Muscle of leg (tissue), 11 donors: ENCODE results near the gene MMP28. TPM values are rescaled to one million over a fixed set of nuclear protein-coding genes. Genes with fewer than 3 reads are reported as not detected.
A peak's percentile ranks its signal among the peaks of the same experiment; 100 is the strongest.

Experiments used
- DNase-seq: peaks from one replicate; pipeline ENCODE4 v3.0.0; 2013
- H3K27ac ChIP-seq: one replicate; pipeline ENCODE4 v1.5.1; 2013; ENCODE audit warnings: mild to moderate bottlenecking, low read length, control low read depth
- H3K27me3 ChIP-seq: one replicate; pipeline ENCODE4 v1.6.1; 2013; ENCODE audit warnings: low read length; ENCODE audit not compliant: control insufficient read depth, insufficient read depth
- H3K36me3 ChIP-seq: one replicate; pipeline ENCODE4 v1.6.1; 2013; ENCODE audit warnings: low read length; ENCODE audit not compliant: control insufficient read depth, insufficient read depth
- H3K4me1 ChIP-seq: one replicate; pipeline ENCODE4 v1.6.1; 2013; ENCODE audit warnings: low read length; ENCODE audit not compliant: control insufficient read depth, insufficient read depth
- H3K4me3 ChIP-seq: one replicate; pipeline ENCODE4 v1.5.1; 2013; ENCODE audit warnings: low read length, control low read depth
- H3K9me3 ChIP-seq: replicated peaks from 2 replicates; pipeline ENCODE4 v1.6.1; 2013; ENCODE audit warnings: low read depth, low read length; ENCODE audit not compliant: control insufficient read depth
- WGBS: methylation state at CpG from one replicate; pipeline ENCODE4 v1.1.5; 2013; ENCODE audit warnings: missing lambda C conversion rate; ENCODE audit not compliant: insufficient coverage; 5-methylcytosine and 5-hydroxymethylcytosine counted together
- polyA plus RNA-seq, 8 donors: library from polyadenylated mRNA; unstranded; fragments of 120-200 nt; gene quantifications; one replicate each; pipeline versions ENCODE4 v1.2.1 to v1.2.3, GENCODE V29; 2013; ENCODE audit warnings: inconsistent platforms in 1 of 8, low replicate concordance in 1 of 8; ENCODE audit not compliant: insufficient read length in 8 of 8, insufficient read depth in 1 of 8
- total RNA-seq: library from RNA; stranded (reverse); fragments of 120-200 nt; gene quantifications from one replicate; pipeline ENCODE4 v1.2.4, GENCODE V29; 2013

MMP28 gene
- total and polyA plus RNA-seq, 9 donors, result 1.9 to 4.3 (median 3.5) TPM

- H3K4me3 ChIP-seq, result no peak overlapping the region
- H3K27ac ChIP-seq, result no peak overlapping the region
- no peak for DNase-seq
- H3K4me1 ChIP-seq, result peaks cover 34% of the 10 kb centered on the region
- no peaks in the 10 kb centered on the region for H3K27me3 ChIP-seq
- whole genome bisulfite sequencing, result 58% methylated on average over 3 of the region's 5 CpGs
- H3K9me3 ChIP-seq, result no peaks in the 10 kb centered on the region
- peaks cover 34% of the 10 kb centered on the region for H3K36me3 ChIP-seq
Observed at GRCh38 chr17:35727635-35728034, 67.8 kb downstream of the MMP28 start.

GRCh38 chr17:35726953-35727460 is 68.4 kb downstream of the MMP28 start:
- peaks cover 34% of the 10 kb centered on the region for H3K36me3 ChIP-seq
- H3K27ac ChIP-seq, result no peak overlapping the region
- 20% methylated on average over 4 of the region's 5 CpGs for WGBS
- no peak for DNase-seq
- no peaks in the 10 kb centered on the region for H3K27me3 ChIP-seq
- peaks cover 32% of the 10 kb centered on the region for H3K4me1 ChIP-seq
- H3K9me3 ChIP-seq, result no peaks in the 10 kb centered on the region
- H3K4me3 ChIP-seq, result no peak overlapping the region

DNA sequence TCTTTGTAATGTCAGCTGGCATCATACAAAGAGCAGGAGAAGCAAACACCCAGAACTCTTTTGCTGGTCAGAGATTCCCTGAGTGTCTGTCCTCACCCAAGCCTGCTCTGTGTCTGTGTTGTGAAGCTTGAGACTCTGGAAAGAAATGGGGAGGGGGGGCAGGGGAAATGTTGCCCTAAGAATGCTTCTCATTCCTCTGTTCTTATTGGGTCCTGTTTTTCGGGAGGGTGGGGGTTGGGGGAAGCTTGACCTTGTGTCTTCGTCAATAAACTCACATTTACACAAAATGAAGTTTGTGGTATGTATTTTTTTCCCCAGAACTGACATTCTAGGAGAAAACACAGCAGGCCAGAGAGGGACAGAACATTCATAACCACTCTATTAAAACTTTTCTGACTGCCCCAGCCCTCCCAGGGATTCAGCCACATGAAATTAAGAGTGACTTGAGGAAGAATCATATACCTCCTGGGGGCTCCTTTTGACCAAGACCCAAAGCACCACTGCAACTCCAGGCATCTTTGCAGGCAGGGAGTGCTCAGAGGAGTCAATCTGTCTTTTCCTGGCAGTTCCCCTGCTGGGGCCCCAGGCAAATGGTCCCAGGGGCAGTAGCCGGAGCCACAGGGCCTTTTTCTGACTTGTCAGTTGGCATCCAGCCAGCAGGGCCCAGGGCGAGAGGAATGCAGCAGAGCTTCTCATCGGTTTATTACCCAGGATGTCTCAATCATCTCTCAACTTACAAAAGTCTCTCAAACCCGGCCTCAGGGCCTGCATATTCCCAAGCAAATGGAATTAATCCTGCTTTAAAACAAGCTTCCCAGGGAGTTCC is 69.1 kb downstream of the MMP28 start:
- H3K36me3 ChIP-seq, result peaks cover 35% of the 10 kb centered on the region

DNA sequence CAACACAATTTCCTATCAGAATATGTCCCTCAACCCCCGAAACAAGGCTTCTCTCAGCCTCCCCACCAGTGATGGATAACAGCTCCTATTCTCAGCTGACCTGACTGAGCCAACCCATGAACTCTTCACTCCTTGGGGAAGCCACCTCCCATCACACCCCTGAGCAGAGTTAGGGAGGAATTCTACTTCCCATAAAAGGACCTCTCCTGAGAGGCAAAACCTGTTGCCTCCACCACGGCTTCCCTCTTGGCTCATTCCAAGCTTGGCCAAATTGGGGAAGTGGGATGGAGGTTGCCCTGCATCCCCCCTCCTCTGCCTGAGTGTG is 69.7 kb downstream of the MMP28 start:
- peaks cover 38% of the 10 kb centered on the region for H3K36me3 ChIP-seq
- H3K4me3 ChIP-seq, result no peak overlapping the region
- no peaks in the 10 kb centered on the region for H3K27me3 ChIP-seq
- H3K9me3 ChIP-seq, result no peaks in the 10 kb centered on the region
- peaks cover 26% of the 10 kb centered on the region for H3K4me1 ChIP-seq
- H3K27ac ChIP-seq, result no peak overlapping the region
- no peak for DNase-seq
- WGBS, result 60% methylated on average over 1 of the region's 2 CpGs

More for the DNA sequence above, 69.1 kb downstream of the MMP28 start:
- H3K9me3 ChIP-seq, result no peaks in the 10 kb centered on the region
- H3K4me1 ChIP-seq, result peaks cover 32% of the 10 kb centered on the region
- H3K27me3 ChIP-seq, result no peaks in the 10 kb centered on the region
- no peak overlapping the region for H3K4me3 ChIP-seq
- WGBS, result 11% methylated on average over 3 of the region's 6 CpGs
- no peak overlapping the region for H3K27ac ChIP-seq
- peak; percentile 53 for DNase-seq

- no peaks in the 10 kb centered on the region for H3K9me3 ChIP-seq
- H3K27ac ChIP-seq, result no peak overlapping the region
- H3K27me3 ChIP-seq, result no peaks in the 10 kb centered on the region
- H3K36me3 ChIP-seq, result peaks cover 38% of the 10 kb centered on the region
- DNase-seq, result no peak
- peaks cover 23% of the 10 kb centered on the region for H3K4me1 ChIP-seq
- WGBS, result 94% methylated on average over 4 of the region's 4 CpGs
- H3K4me3 ChIP-seq, result no peak overlapping the region
Observed at GRCh38 chr17:35725058-35725457, 70.4 kb downstream of the MMP28 start.

- H3K4me3 ChIP-seq, result no peak overlapping the region
- peaks cover 23% of the 10 kb centered on the region for H3K4me1 ChIP-seq
- no peak for DNase-seq
- H3K36me3 ChIP-seq, result peaks cover 39% of the 10 kb centered on the region
- H3K27ac ChIP-seq, result no peak overlapping the region
- H3K9me3 ChIP-seq, result no peaks in the 10 kb centered on the region
- 93% methylated on average over 2 of the region's 2 CpGs for WGBS
- no peaks in the 10 kb centered on the region for H3K27me3 ChIP-seq
Observed at GRCh38 chr17:35723735-35724134, 71.7 kb downstream of the MMP28 start.

- Histone ChIP-seq H3K27ac (no peak overlapping the region), H3K9me3 (no peaks in the 10 kb centered on the region), H3K4me3 (no peak overlapping the region), H3K36me3 (peaks cover 13% of the 10 kb centered on the region), H3K4me1 (peaks cover 6% of the 10 kb centered on the region), H3K27me3 (no peaks in the 10 kb centered on the region)
- no peak for DNase-seq
- WGBS, result no CpG with 5 or more reads among the region's 2 CpGs
Observed at GRCh38 chr17:35717475-35717874, 78.0 kb downstream of the MMP28 start.

DNA sequence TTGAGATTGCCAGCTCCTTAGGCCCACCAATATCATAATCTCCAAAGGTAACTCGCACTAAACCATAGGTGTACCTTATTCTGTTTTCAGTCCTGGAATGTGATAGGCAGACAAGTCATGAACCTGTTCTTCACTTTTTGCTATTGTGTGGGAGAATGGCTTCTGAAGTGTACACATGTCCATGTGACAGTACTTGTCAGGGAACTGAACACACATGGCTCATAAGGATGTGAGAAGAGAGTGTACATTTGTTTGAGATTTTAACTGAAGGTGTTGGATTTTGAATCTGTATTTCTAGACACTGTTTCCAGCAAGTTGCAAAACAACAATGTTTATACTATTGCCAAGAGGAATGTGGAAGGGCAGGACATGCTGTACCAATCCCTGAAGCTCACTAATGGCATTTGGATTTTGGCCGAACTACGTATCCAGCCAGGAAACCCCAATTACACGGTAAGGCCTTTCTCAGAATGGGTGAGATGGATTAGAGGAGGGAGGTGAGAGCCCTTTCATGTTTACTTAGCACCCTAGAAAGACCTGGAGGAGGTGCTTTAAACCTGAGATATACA is 78.5 kb downstream of the MMP28 start:
- no peak for DNase-seq
- no CpG with 5 or more reads among the region's 4 CpGs for WGBS
- H3K4me3 ChIP-seq, result no peak overlapping the region
- no peak overlapping the region for H3K27ac ChIP-seq
- H3K27me3 ChIP-seq, result no peaks in the 10 kb centered on the region
- H3K4me1 ChIP-seq, result peaks cover 6% of the 10 kb centered on the region
- no peaks in the 10 kb centered on the region for H3K9me3 ChIP-seq
- peaks cover 13% of the 10 kb centered on the region for H3K36me3 ChIP-seq

- Histone ChIP-seq H3K36me3 (peaks cover 11% of the 10 kb centered on the region), H3K4me3 (no peak overlapping the region), H3K9me3 (no peaks in the 10 kb centered on the region), H3K27me3 (no peaks in the 10 kb centered on the region), H3K4me1 (peaks cover 6% of the 10 kb centered on the region), H3K27ac (no peak overlapping the region)
- no peak for DNase-seq
- no CpG with 5 or more reads among the region's 3 CpGs for WGBS
Observed at GRCh38 chr17:35716173-35716572, 79.3 kb downstream of the MMP28 start.
